Lung (tissue), 12 donors: ENCODE measurements around the gene NCAM1. TPM values are rescaled to one million over a fixed set of nuclear protein-coding genes. Genes with fewer than 3 reads are reported as not detected.
A peak's percentile ranks its signal among the peaks of the same experiment; 100 is the strongest.

Experiments used
- ATAC-seq: fragments of 200-7000 bp; cut with Tn5 transposase; one replicate; pipeline ENCODE4 v1.9.1; 2020; ENCODE audit warnings: moderate number of reproducible peaks; ENCODE audit not compliant: insufficient read depth, low FRiP score
- DNase-seq, 3 donors: peaks; one replicate each; pipeline ENCODE4 v3.0.0-alpha.2; 2013 to 2017
- H3K27ac ChIP-seq, 2 donors: one replicate each; pipeline ENCODE4 v1.5.1; 2013; ENCODE audit warnings: mild to moderate bottlenecking in 2 of 2, moderate library complexity in 2 of 2, control low read depth in 1 of 2, inconsistent platforms in 1 of 2, low read depth in 1 of 2, low read length in 1 of 2
- H3K27me3 ChIP-seq, 3 donors: one replicate each; pipeline ENCODE4 v1.5.1; 2013; ENCODE audit warnings: low read length in 2 of 3; ENCODE audit not compliant: control insufficient read depth in 3 of 3, insufficient read depth in 3 of 3
- H3K36me3 ChIP-seq, 4 donors: one replicate each; pipeline ENCODE4 v1.5.1; 2013; ENCODE audit warnings: low read length in 4 of 4, mild to moderate bottlenecking in 1 of 4, moderate library complexity in 1 of 4; ENCODE audit not compliant: control insufficient read depth in 4 of 4, insufficient read depth in 4 of 4
- H3K4me1 ChIP-seq, 5 donors: one replicate each; pipeline ENCODE4 v1.5.1; 2013; ENCODE audit warnings: low read length in 5 of 5, mild to moderate bottlenecking in 2 of 5, moderate library complexity in 1 of 5; ENCODE audit not compliant: control insufficient read depth in 5 of 5, insufficient read depth in 5 of 5
- H3K4me3 ChIP-seq: one replicate; pipeline ENCODE4 v1.5.1; 2013; ENCODE audit warnings: mild to moderate bottlenecking, control low read depth, moderate library complexity
- H3K9ac ChIP-seq, 2 donors: one replicate each; pipeline ENCODE4 v1.5.1; 2013; ENCODE audit warnings: low read length in 2 of 2, control low read depth in 1 of 2; ENCODE audit not compliant: insufficient read depth in 1 of 2
- H3K9me3 ChIP-seq, 4 donors: one replicate each; pipeline ENCODE4 v1.5.1; 2013; ENCODE audit warnings: low read length in 3 of 4, mild to moderate bottlenecking in 1 of 4, moderate library complexity in 1 of 4; ENCODE audit not compliant: control insufficient read depth in 4 of 4, insufficient read depth in 3 of 4
- CTCF ChIP-seq: IDR thresholded peaks from 2 replicates; pipeline ENCODE4 v1.5.1; 2012; ENCODE audit warnings: mild to moderate bottlenecking; ENCODE audit errors: control extremely low read depth, extremely low read depth
- WGBS, 2 donors: extraction: QIAGEN DNeasy Blood & Tissue Kit; methylation state at CpG; one replicate each; pipeline ENCODE4 v1.1.7; 2013; 5-methylcytosine and 5-hydroxymethylcytosine counted together
- polyA plus RNA-seq, 2 donors: library from polyadenylated mRNA; stranded (reverse); fragments of 200-250 nt; gene quantifications; one replicate each; pipeline ENCODE4 v1.2.1, GENCODE V29; 2013
- total RNA-seq, 2 donors: library from RNA; depleted of rRNA in 1 of 2; stranded (reverse); fragments of >200 nt in 1 of 2; gene quantifications; one replicate each; pipeline ENCODE4 v1.2.1, GENCODE V29; 2014 to 2021
- donor health status: control.
- donor health status: control.
- donor health status: Bipolar disorder and iron deficiency.
- donor health status: healthy.
- donor health status: DM: yes; HTN: yes; CAD: no.

NCAM1 gene
- total and polyA plus RNA-seq, 4 donors, result 0.28 to 36.5 (median 2.4) TPM

GRCh38 chr11:113245216-113245615 is 284.0 kb downstream of the NCAM1 start:
- 82 to 84% methylated on average over 7 of the region's 7 CpGs for WGBS, 2 donors
- H3K4me3 ChIP-seq, result no peak overlapping the region

GRCh38 chr11:113247221-113247620 is 286.0 kb downstream of the NCAM1 start:
- no peak for ATAC-seq
- Histone ChIP-seq H3K4me1 (peaks cover 0 to 9% (median 0%) of the 10 kb centered on the region in 5 donors), H3K36me3 (no peaks in the 10 kb centered on the region), H3K27me3 (peaks cover 0 to 2% (median 0%) of the 10 kb centered on the region in 3 donors), H3K9ac (no peak overlapping the region), H3K27ac (no peak overlapping the region), H3K4me3 (no peak overlapping the region), H3K9me3 (no peaks in the 10 kb centered on the region)
- no peak for DNase-seq
- 67 to 69% methylated on average over 8 of the region's 8 CpGs for WGBS, 2 donors
- TF ChIP-seq CTCF, result no peak

More at GRCh38 chr11:113245216-113245615, 284.0 kb downstream of the NCAM1 start:
- H3K36me3 ChIP-seq, result peaks cover 0 to 2% (median 0%) of the 10 kb centered on the region in 4 donors
- TF ChIP-seq CTCF, result no peak
- DNase-seq, result no peak
- H3K9me3 ChIP-seq, result no peaks in the 10 kb centered on the region
- H3K4me1 ChIP-seq, result peaks cover 0 to 25% (median 0%) of the 10 kb centered on the region in 5 donors
- H3K9ac ChIP-seq, result no peak overlapping the region
- ATAC-seq, result no peak
- H3K27ac ChIP-seq, result no peak overlapping the region
- peaks cover 0 to 2% (median 0%) of the 10 kb centered on the region in 3 donors for H3K27me3 ChIP-seq

- peak in 2 of 3 donors; percentile 26 to 35 for DNase-seq
- 71 to 89% methylated on average over 6 of the region's 6 CpGs for WGBS, 2 donors
Measured at GRCh38 chr11:113247966-113248365, 286.7 kb downstream of the NCAM1 start.

More at GRCh38 chr11:113247966-113248365, 286.7 kb downstream of the NCAM1 start:
- Histone ChIP-seq H3K27me3 (no peaks in the 10 kb centered on the region), H3K27ac (no peak overlapping the region), H3K9me3 (no peaks in the 10 kb centered on the region), H3K9ac (no peak overlapping the region), H3K36me3 (no peaks in the 10 kb centered on the region), H3K4me3 (no peak overlapping the region), H3K4me1 (peaks cover 0 to 7% (median 0%) of the 10 kb centered on the region in 5 donors)
- no peak for TF ChIP-seq CTCF
- ATAC-seq, result no peak
